COLO829 (cell line): Measurements from ENCODE around the gene SERPINA10.
"Not testable (repeated sequence)": the region's sequence is repeated elsewhere in the genome, so short reads cannot be mapped to it uniquely, and the experiment has no call there.

Experiments
- DNase-seq: peaks from one replicate; pipeline ENCODE4 v3.0.0; 2012; ENCODE audit warnings: low spot score

SERPINA10 gene

DNA sequence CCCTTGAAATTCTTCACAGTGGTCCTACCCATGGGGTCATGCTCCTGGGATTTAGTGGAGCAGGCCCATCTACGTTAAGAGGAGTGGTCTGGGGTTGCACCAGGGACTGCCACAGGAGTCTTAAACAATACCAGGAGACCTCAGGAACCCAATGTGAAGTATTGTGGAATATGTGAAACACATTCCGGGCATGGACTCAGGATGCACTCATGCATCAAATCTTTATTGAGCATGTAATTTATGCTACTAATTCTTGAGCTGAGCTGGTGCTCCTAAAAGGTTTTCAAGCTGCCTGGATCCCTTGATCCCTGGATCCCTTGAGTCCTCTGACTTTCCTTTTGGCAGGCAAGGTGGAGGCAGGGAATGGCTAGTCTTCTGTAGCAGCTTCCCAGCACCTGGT is 8.8 kb downstream of the SERPINA10 start:
- no peak for DNase-seq

- no peak for DNase-seq
These were observed 9.9 kb downstream of the SERPINA10 start for GRCh38 chr14:94282991-94283723.

DNA sequence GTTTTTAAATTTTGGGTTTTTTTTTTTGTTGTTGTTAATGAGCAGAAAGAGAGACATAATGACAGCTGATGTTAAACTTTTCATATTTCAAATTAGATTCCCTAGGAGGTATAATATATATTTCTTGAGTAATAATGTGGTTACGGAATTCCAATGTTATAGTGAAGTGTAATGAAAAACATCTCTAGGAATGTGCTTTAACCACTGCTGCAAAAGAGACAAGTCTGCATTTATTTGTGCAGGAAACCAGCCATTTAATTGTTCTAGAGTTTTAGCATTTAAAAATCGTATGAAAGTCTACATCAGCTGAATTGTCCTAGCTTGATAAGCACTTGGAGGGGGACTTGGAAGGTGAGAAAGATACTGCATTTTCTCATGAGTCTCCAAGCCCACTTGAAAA is 14.3 kb downstream of the SERPINA10 start:
- no peak for DNase-seq

DNA sequence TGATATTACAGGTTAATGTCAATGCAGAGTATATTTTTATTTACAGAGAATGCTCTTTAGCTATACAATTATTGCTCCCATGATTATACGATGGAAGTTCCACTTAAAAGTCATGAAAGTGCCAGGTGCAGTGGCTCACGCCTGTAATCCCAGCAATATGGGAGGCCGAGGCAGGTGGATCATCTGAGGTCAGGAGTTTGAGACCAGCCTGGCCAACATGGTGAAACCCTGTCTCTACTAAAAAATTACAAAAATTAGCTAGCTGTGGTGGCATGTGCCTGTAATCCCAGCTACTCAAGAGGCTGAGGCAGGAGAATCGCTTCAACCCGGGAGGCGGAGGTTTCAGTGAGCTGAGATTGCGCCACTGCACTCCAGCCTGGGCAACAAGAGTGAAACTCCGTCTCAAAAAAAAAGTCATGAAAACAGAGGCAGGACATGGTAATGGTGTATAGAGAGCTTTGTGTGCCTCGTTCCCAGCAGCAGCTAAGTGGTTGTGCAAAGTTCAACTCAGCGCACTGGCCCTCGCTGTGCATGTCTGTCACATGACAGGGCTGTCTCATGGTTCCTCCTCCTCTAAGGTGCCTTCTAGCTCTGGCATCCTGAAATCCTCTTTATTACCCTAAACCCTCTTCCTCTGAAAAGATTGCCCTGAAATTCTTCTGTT is 16.0 kb downstream of the SERPINA10 start:
- not testable (repeated sequence) for DNase-seq

DNA sequence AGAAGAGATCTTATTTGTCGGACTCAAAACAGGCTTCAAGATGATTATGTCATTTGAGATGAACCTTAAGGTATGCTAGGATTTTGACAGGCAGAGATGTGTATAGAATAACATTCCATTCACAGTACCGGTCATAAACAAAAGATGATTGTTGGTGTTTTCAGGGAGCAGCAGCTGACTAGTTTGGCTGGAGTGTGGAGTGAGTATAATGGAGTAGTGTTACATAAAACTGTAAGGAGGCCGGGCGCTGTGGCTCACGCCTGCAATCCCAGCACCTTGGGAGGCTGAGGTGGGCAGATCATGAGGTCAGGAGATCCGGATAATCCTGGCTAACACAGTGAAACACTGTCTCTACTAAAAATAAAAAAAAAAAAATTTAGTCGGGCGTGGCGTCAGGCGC is 23.9 kb downstream of the SERPINA10 start:
- peak; percentile 81 for DNase-seq

GRCh38 chr14:94268582-94268981 is 24.5 kb downstream of the SERPINA10 start:
- DNase-seq = not testable (repeated sequence)

GRCh38 chr14:94267352-94267751 is 25.7 kb downstream of the SERPINA10 start:
- no peak for DNase-seq

DNA sequence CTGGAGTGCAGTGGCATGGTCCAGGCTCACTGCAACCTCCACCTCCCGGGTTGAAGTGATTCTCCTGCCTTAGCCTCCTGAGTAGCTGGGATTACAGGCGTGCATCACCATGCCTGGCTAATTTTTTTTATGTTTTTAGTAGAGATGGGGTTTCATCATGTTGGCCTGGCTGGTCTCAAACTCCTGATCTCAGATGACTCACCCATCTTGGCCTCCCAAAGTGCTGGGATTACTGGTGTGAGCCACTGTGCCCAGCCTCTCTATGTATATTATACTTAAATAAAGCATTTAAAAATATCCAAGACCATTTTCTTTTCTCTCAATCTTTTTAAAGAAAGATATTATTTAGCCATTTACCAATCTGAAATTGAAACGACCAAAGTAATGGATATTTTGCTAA is 28.9 kb downstream of the SERPINA10 start:
- DNase-seq = not testable (repeated sequence)

- no peak for DNase-seq
These were observed 48.9 kb downstream of the SERPINA10 start for GRCh38 chr14:94244182-94244581.

GRCh38 chr14:94239406-94239805 is 53.7 kb downstream of the SERPINA10 start:
- DNase-seq = no peak

- DNase-seq = no peak
These were observed 55.1 kb downstream of the SERPINA10 start for GRCh38 chr14:94237983-94238382.

DNA sequence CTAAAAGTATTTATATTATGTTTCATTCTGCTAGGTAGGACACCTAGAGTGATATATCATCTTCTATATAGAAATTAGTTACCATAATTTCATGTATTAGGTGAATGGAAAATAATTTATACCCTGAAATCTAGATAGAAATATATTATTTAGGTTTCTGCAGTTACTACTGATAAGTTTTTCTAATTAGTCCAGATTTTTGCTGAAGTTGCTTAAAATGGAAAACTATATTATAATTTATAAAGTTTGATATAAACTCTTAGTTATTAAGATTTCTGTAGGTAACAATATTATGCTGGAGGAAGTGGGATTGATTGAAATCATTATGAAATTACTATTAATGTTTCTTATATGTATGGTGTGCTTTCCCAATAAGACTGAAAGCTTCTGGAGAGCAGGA is 56.0 kb downstream of the SERPINA10 start:
- DNase-seq = no peak
